Measurements from ENCODE around the gene SULF2. TPM values are rescaled to one million over a fixed set of nuclear protein-coding genes. Genes with fewer than 3 reads are reported as not detected.

SULF2 gene
- total and polyA plus RNA-seq, 3 donors from 2014 or later: 61.5 to 117 (median 95.6) TPM

GRCh38 chr20:47682028-47682783 is 103.1 kb downstream of the SULF2 start:
- 51 to 70% methylated on average over 12 to 22 of the region's 22 CpGs for WGBS, 2 donors
- Histone ChIP-seq H3K36me3 (ENCODE audit: low read depth, missing control alignments) (no peaks in the 10 kb centered on the region), H3K4me1 (no peaks in the 10 kb centered on the region), H3K27me3 (no peaks in the 10 kb centered on the region), H3K27ac (no peak overlapping the region), H3K4me3 (no peak overlapping the region), H3K9me3 (no peaks in the 10 kb centered on the region)
- intact Hi-C loops (cut with DNase I; ENCODE audit: low total_unique reads): no loop called here
- peak; percentile 65 for DNase-seq
- TF ChIP-seq POLR2A (IDR thresholded peaks at IDR 0.05) (no peak), CTCF (IDR thresholded peaks at IDR 0.05) (no peak)

- H3K36me3 ChIP-seq (ENCODE audit: low read depth, missing control alignments): no peaks in the 10 kb centered on the region
Measured at GRCh38 chr20:47680804-47681529, 104.3 kb downstream of the SULF2 start.

DNA sequence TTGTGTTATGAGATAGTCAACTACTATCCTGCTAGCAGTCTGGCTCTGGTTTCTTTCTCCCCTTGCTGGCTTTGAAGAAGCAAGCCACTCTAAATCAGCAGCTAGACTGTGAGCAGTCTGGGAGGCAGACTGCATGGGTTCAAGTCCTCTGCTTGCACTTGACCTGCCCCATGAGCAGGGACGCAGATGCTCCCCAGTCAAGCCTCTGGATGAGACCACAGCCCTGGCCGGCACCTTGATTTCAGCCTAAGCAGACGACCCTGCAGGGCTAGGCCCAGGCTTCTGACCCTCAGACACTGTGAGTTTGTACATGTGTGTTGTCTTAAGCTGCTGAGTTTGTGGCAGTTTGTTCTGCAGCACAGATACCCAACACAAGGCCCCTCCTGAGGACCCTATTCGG is 105.8 kb downstream of the SULF2 start:
- H3K27ac ChIP-seq: no peak overlapping the region
- no peaks in the 10 kb centered on the region for H3K27me3 ChIP-seq
- no peak for DNase-seq
- no peaks in the 10 kb centered on the region for H3K4me1 ChIP-seq
- no peak overlapping the region for H3K4me3 ChIP-seq
- no peaks in the 10 kb centered on the region for H3K36me3 ChIP-seq (ENCODE audit: low read depth, missing control alignments)
- H3K9me3 ChIP-seq: no peaks in the 10 kb centered on the region
- 91 to 97% methylated on average over 4 of the region's 4 CpGs for WGBS, 2 donors
- no peak for TF ChIP-seq CTCF (IDR thresholded peaks at IDR 0.05)
- no peak for TF ChIP-seq POLR2A (IDR thresholded peaks at IDR 0.05)
- intact Hi-C loops (cut with DNase I; ENCODE audit: low total_unique reads): no loop called here

More at GRCh38 chr20:47680804-47681529, 104.3 kb downstream of the SULF2 start:
- intact Hi-C loops (cut with DNase I; ENCODE audit: low total_unique reads): no loop called here
- no peak for DNase-seq
- no peak for TF ChIP-seq CTCF (IDR thresholded peaks at IDR 0.05)
- no peak for TF ChIP-seq POLR2A (IDR thresholded peaks at IDR 0.05)
- 82 to 92% methylated on average over 6 of the region's 6 CpGs for WGBS, 2 donors
- no peak overlapping the region for H3K27ac ChIP-seq
- no peak overlapping the region for H3K4me3 ChIP-seq
- no peaks in the 10 kb centered on the region for H3K4me1 ChIP-seq
- no peaks in the 10 kb centered on the region for H3K27me3 ChIP-seq
- no peaks in the 10 kb centered on the region for H3K9me3 ChIP-seq

DNA sequence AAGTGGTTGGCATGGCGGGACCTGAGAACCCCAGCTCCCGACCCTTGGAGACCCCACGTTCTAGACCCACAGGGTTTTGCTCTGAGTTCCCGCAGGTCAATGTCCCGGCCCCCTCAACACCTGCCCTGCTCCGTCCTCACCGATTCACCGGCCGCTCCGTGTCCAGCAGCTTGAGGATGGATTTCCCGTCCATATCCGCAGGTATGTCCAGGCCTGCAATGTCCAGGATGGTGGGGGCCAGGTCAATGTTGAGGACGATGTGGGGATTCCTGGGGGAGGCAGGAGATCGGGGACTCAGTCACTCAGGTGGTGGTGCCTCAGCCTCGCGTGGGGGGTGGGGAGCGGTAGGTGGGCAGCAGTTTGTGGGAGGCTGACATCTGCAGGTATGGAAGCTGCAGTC is 106.7 kb downstream of the SULF2 start:
- WGBS, 2 donors: 95 to 96% methylated on average over 16 to 17 of the region's 17 CpGs
- Histone ChIP-seq H3K4me3 (no peak overlapping the region), H3K27me3 (no peaks in the 10 kb centered on the region), H3K4me1 (no peaks in the 10 kb centered on the region), H3K36me3 (ENCODE audit: low read depth, missing control alignments) (no peaks in the 10 kb centered on the region), H3K9me3 (no peaks in the 10 kb centered on the region), H3K27ac (no peak overlapping the region)
- intact Hi-C loops (cut with DNase I; ENCODE audit: low total_unique reads): no loop called here
- no peak for TF ChIP-seq POLR2A (IDR thresholded peaks at IDR 0.05)
- no peak for TF ChIP-seq CTCF (IDR thresholded peaks at IDR 0.05)
- DNase-seq: no peak

All from testis (tissue), 3 donors.